ENCODE results near the gene LMCD1. TPM values are rescaled to one million over a fixed set of nuclear protein-coding genes. Genes with fewer than 3 reads are reported as not detected.

Gene LMCD1
- total RNA-seq, 3 donors from 2014 or later (not counting 1 experiment from before 2014, with no cell fraction given): not detected

DNA sequence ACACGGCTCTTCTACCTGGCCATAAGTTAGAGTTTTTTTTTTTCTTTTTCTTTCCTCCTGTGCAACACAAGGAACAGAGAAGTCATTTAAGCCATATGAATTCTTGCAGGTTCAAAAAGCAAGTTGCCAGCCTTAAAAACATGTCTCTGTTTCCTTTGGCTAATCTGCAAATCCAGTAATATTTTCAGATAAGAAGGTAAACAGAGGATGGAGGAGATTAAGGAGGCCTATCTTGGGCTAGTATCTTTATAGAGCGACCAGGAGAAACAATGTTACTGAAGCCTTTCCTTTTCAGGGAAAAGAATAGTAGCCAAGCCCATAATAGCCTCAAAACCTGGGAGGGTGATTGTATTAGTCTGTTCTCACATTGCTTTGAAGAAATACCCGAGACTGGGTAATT, 20.9 kb upstream of the LMCD1 start:
- Mint-ChIP-seq H3K4me1 (no peaks in the 10 kb centered on the region), H3K36me3 (no peaks in the 10 kb centered on the region), H3K9me3 (no peaks in the 10 kb centered on the region), H3K27me3 (ENCODE audit: low read depth in 2 of 2) (peaks cover 0 to 6% of the 10 kb centered on the region in 2 donors), H3K27ac (no peak overlapping the region), H3K4me3 (no peak overlapping the region)
- intact Hi-C loops (cut with micrococcal nuclease): no loop called here
- no peaks in the 10 kb centered on the region for H3K36me3 ChIP-seq (ENCODE audit: control insufficient read depth, insufficient read depth, low read length)
- no peak for TF ChIP-seq CTCF (IDR thresholded peaks at IDR 0.05)
- ATAC-seq (no peak), DNase-seq (no peak)
- H3K27ac ChIP-seq (ENCODE audit: low read length): no peak overlapping the region
- WGBS (ENCODE audit: insufficient coverage): 63% methylated on average over 3 of the region's 3 CpGs
- H3K4me1 ChIP-seq (ENCODE audit: control insufficient read depth, insufficient read depth, low read length): no peaks in the 10 kb centered on the region
- no peaks in the 10 kb centered on the region for H3K9me3 ChIP-seq (ENCODE audit: control insufficient read depth, insufficient read depth, low read length)
- no peaks in the 10 kb centered on the region for H3K27me3 ChIP-seq (ENCODE audit: control insufficient read depth, insufficient read depth, low read length)
- H3K4me3 ChIP-seq (ENCODE audit: low read length): no peak overlapping the region

DNA sequence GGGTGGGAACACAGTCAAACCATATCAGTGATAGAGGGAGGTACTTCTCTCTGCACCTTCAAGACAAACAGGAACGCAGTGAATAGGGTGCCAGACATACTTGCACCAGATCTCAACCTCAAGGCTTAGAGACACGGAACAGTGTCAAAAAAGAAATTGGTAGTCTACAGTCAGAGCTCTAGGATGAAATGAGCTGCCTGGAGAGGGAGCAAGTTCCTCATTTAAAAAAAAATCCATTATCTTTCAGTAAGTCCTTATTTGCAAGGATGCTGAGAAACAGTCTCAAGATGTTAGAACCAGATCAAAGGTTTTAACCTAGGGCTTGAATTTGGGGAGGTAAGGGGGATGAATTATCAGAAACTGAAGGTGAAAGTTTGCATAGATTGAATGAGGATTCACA, 20.2 kb upstream of the LMCD1 start:
- Mint-ChIP-seq H3K9me3 (no peaks in the 10 kb centered on the region), H3K4me3 (no peak overlapping the region), H3K27me3 (ENCODE audit: low read depth in 2 of 2) (peaks cover 0 to 6% of the 10 kb centered on the region in 2 donors), H3K36me3 (no peaks in the 10 kb centered on the region), H3K27ac (no peak overlapping the region), H3K4me1 (no peaks in the 10 kb centered on the region)
- H3K4me3 ChIP-seq (ENCODE audit: low read length): no peak overlapping the region
- intact Hi-C loops (cut with micrococcal nuclease): no loop called here
- no peaks in the 10 kb centered on the region for H3K36me3 ChIP-seq (ENCODE audit: control insufficient read depth, insufficient read depth, low read length)
- H3K27me3 ChIP-seq (ENCODE audit: control insufficient read depth, insufficient read depth, low read length): no peaks in the 10 kb centered on the region
- DNase-seq (no peak), ATAC-seq (no peak)
- H3K4me1 ChIP-seq (ENCODE audit: control insufficient read depth, insufficient read depth, low read length): no peaks in the 10 kb centered on the region
- no peak overlapping the region for H3K27ac ChIP-seq (ENCODE audit: low read length)
- TF ChIP-seq CTCF (IDR thresholded peaks at IDR 0.05): no peak
- 68% methylated on average over 2 of the region's 2 CpGs for WGBS (ENCODE audit: insufficient coverage)
- no peaks in the 10 kb centered on the region for H3K9me3 ChIP-seq (ENCODE audit: control insufficient read depth, insufficient read depth, low read length)

- Histone ChIP-seq H3K36me3 (ENCODE audit: control insufficient read depth, insufficient read depth, low read length) (no peaks in the 10 kb centered on the region), H3K27ac (ENCODE audit: low read length) (no peak overlapping the region), H3K4me3 (ENCODE audit: low read length) (no peak overlapping the region), H3K4me1 (ENCODE audit: control insufficient read depth, insufficient read depth, low read length) (no peaks in the 10 kb centered on the region), H3K27me3 (ENCODE audit: control insufficient read depth, insufficient read depth, low read length) (no peaks in the 10 kb centered on the region), H3K9me3 (ENCODE audit: control insufficient read depth, insufficient read depth, low read length) (no peaks in the 10 kb centered on the region)
- Mint-ChIP-seq H3K36me3 (no peaks in the 10 kb centered on the region), H3K27me3 (ENCODE audit: low read depth in 2 of 2) (peaks cover 0 to 6% of the 10 kb centered on the region in 2 donors), H3K4me3 (no peak overlapping the region), H3K27ac (no peak overlapping the region), H3K9me3 (no peaks in the 10 kb centered on the region), H3K4me1 (no peaks in the 10 kb centered on the region)
- ATAC-seq (no peak), DNase-seq (no peak)
- intact Hi-C loops (cut with micrococcal nuclease): no loop called here
- 61% methylated on average over 2 of the region's 2 CpGs for WGBS (ENCODE audit: insufficient coverage)
- no peak for TF ChIP-seq CTCF (IDR thresholded peaks at IDR 0.05)
Measured at GRCh38 chr3:8482263-8482662, 19.4 kb upstream of the LMCD1 start.

- Histone ChIP-seq H3K27ac (ENCODE audit: low read length) (no peak overlapping the region), H3K4me1 (ENCODE audit: control insufficient read depth, insufficient read depth, low read length) (no peaks in the 10 kb centered on the region), H3K27me3 (ENCODE audit: control insufficient read depth, insufficient read depth, low read length) (no peaks in the 10 kb centered on the region), H3K36me3 (ENCODE audit: control insufficient read depth, insufficient read depth, low read length) (no peaks in the 10 kb centered on the region), H3K9me3 (ENCODE audit: control insufficient read depth, insufficient read depth, low read length) (no peaks in the 10 kb centered on the region), H3K4me3 (ENCODE audit: low read length) (no peak overlapping the region)
- ATAC-seq (no peak), DNase-seq (no peak)
- H3K36me3 Mint-ChIP-seq: no peaks in the 10 kb centered on the region
- no peak overlapping the region for H3K4me3 Mint-ChIP-seq
- no peak for TF ChIP-seq CTCF (IDR thresholded peaks at IDR 0.05)
- no peaks in the 10 kb centered on the region for H3K9me3 Mint-ChIP-seq
- intact Hi-C loops (cut with micrococcal nuclease): no loop called here
- no peaks in the 10 kb centered on the region for H3K4me1 Mint-ChIP-seq
- H3K27me3 Mint-ChIP-seq (ENCODE audit: low read depth in 2 of 2): peaks cover 0 to 6% of the 10 kb centered on the region in 2 donors
- 80% methylated on average over 4 of the region's 4 CpGs for WGBS (ENCODE audit: insufficient coverage)
- no peak overlapping the region for H3K27ac Mint-ChIP-seq
Measured at GRCh38 chr3:8482960-8483665, 18.5 kb upstream of the LMCD1 start.
